ENCODE data around the gene MAP3K20.

- TF ChIP-seq CREB1 (CRISPR knock-in tag; IDR thresholded peaks at IDR 0.05; ENCODE audit: low read depth) (no peak), EZH2 (IDR thresholded peaks at IDR 0.05; ENCODE audit: low read depth, unreplicated experiment) (no peak), POLR2AphosphoS5 (IDR thresholded peaks at IDR 0.05; ENCODE audit: low read depth) (no peak), JUNB (IDR thresholded peaks at IDR 0.05; ENCODE audit: unreplicated experiment) (no peak), ZNF114 (CRISPR knock-in tag; IDR thresholded peaks at IDR 0.05) (no peak), ETS1 (IDR thresholded peaks at IDR 0.05) (no peak)
- TF ChIP-seq, protein P1, sequence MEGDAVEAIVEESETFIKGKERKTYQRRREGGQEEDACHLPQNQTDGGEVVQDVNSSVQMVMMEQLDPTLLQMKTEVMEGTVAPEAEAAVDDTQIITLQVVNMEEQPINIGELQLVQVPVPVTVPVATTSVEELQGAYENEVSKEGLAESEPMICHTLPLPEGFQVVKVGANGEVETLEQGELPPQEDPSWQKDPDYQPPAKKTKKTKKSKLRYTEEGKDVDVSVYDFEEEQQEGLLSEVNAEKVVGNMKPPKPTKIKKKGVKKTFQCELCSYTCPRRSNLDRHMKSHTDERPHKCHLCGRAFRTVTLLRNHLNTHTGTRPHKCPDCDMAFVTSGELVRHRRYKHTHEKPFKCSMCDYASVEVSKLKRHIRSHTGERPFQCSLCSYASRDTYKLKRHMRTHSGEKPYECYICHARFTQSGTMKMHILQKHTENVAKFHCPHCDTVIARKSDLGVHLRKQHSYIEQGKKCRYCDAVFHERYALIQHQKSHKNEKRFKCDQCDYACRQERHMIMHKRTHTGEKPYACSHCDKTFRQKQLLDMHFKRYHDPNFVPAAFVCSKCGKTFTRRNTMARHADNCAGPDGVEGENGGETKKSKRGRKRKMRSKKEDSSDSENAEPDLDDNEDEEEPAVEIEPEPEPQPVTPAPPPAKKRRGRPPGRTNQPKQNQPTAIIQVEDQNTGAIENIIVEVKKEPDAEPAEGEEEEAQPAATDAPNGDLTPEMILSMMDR (conservative IDR thresholded peaks at IDR 0.05; ENCODE audit: low read depth in 2 of 2): no peak
Observed at GRCh38 chr2:173171321-173171720, 95.7 kb downstream of the MAP3K20 start.
